ENCODE results near the gene ATP5F1B. TPM values are rescaled to one million over a fixed set of nuclear protein-coding genes. Genes with fewer than 3 reads are reported as not detected.

Gene ATP5F1B
- total RNA-seq, 4 donors from 2014 or later, result 442 to 1,000 (median 608) TPM

- intact Hi-C loops (cut with DNase I; ENCODE audit: low total_unique reads), result loop anchor here (2.0 to 10.0 kb wide), 2 partner anchors 89 to 115 kb away; partner anchors contain the start of genes NACA and RBMS2
- peak; percentile 93 for DNase-seq
- no peaks in the 10 kb centered on the region for H3K27me3 ChIP-seq
- TF ChIP-seq POLR2A (IDR thresholded peaks at IDR 0.05) (peak; percentile 95), POLR2AphosphoS5 (IDR thresholded peaks at IDR 0.05) (peak; percentile 95 to 98 (median 98)), EP300 (IDR thresholded peaks at IDR 0.05; ENCODE audit: low read depth) (no peak)
- TF ChIP-seq, protein P1, sequence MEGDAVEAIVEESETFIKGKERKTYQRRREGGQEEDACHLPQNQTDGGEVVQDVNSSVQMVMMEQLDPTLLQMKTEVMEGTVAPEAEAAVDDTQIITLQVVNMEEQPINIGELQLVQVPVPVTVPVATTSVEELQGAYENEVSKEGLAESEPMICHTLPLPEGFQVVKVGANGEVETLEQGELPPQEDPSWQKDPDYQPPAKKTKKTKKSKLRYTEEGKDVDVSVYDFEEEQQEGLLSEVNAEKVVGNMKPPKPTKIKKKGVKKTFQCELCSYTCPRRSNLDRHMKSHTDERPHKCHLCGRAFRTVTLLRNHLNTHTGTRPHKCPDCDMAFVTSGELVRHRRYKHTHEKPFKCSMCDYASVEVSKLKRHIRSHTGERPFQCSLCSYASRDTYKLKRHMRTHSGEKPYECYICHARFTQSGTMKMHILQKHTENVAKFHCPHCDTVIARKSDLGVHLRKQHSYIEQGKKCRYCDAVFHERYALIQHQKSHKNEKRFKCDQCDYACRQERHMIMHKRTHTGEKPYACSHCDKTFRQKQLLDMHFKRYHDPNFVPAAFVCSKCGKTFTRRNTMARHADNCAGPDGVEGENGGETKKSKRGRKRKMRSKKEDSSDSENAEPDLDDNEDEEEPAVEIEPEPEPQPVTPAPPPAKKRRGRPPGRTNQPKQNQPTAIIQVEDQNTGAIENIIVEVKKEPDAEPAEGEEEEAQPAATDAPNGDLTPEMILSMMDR (IDR thresholded peaks at IDR 0.05), result no peak
- peak overlapping the region; percentile 56 to 96 (median 81) for H3K4me3 ChIP-seq
- H3K27ac ChIP-seq, result peak overlapping the region; percentile 95 to 99 (median 96)
- in situ Hi-C loops (cut with MboI; ENCODE audit: low pct_ligation_motif_present in 1 of 4, low pct_unique_long_range_greater_than_20kb in 1 of 4, low sequenced_read_pairs in 3 of 4), result no loop called here
- H3K4me1 ChIP-seq, result peaks cover 32 to 59% (median 45%) of the 10 kb centered on the region in 4 donors
- H3K36me3 ChIP-seq, result peaks cover 0 to 36% (median 19%) of the 10 kb centered on the region in 4 donors
- WGBS, 2 donors (ENCODE audit: low coverage in 1 of 2), result 0% methylated on average over 8 to 20 of the region's 20 CpGs
- H3K9me3 ChIP-seq, result no peaks in the 10 kb centered on the region
Observed at GRCh38 chr12:56635806-56636674, 9.7 kb downstream of the ATP5F1B start.

DNA sequence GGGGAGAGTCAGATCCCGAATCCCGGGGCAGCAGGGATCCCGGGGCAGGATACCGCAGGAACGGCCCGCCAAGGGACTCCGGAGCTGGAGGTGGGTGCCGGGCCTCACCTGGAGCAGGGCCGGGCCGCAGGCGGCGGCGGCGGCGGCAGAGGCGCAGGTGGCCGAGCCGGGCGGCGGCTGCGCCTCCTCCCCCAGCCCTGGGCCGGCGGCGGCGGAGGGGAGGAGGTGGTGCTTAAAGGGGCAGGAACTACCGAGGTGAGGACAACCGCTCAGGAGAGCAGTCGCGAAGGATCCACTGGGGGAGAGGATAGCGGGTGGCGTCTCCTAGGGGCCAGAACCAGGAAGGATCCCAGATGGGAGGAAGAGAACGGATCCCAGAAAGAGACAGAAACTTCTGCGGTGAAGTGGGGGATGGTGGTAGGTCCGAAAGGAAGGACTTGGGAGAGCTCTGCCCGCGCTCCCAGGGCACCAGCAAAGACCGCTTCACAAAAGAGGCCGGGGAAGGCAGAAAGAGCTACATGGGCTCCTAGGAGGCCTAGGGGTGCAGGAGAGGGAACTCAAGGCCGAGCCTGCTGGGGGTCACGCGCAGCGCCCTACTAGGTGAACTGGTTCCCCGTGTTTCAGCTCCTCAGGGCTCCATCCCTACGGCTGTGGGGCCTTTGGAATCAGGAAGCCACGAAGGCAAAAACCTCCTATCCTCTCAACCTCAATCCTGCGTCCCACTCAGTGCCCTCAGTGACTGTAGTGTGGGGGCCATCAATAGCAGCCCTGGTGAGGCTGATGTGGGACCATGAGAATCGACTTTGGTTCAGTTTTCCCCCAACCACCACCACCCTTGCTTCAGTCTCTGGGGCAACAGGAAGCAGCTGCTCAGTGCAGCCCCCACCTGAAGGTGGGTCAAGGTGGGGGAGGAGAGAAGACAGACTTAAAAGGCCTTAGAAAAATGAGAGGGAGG, 10.7 kb downstream of the ATP5F1B start:
- Histone ChIP-seq H3K27ac (peak overlapping the region; percentile 95 to 99 (median 96)), H3K4me1 (peaks cover 38 to 67% (median 53%) of the 10 kb centered on the region in 4 donors), H3K27me3 (no peaks in the 10 kb centered on the region), H3K4me3 (peak overlapping the region; percentile 76 to 96 (median 87)), H3K9me3 (no peaks in the 10 kb centered on the region), H3K36me3 (peaks cover 0 to 27% (median 14%) of the 10 kb centered on the region in 4 donors)
- peak; percentile 91 for DNase-seq
- intact Hi-C loops (cut with DNase I; ENCODE audit: low total_unique reads) (loop anchor here (2.0 to 10.0 kb wide), 2 partner anchors 90 to 114 kb away; partner anchors contain the start of genes NACA and RBMS2), in situ Hi-C loops (cut with MboI; ENCODE audit: low pct_ligation_motif_present in 1 of 4, low pct_unique_long_range_greater_than_20kb in 1 of 4, low sequenced_read_pairs in 3 of 4) (no loop called here)
- TF ChIP-seq, protein P1 (IDR thresholded peaks at IDR 0.05), result peak; percentile 14 to 66 (median 47)
- TF ChIP-seq EP300 (IDR thresholded peaks at IDR 0.05; ENCODE audit: low read depth) (no peak), POLR2A (IDR thresholded peaks at IDR 0.05) (peak; percentile 90), POLR2AphosphoS5 (IDR thresholded peaks at IDR 0.05) (peak; percentile 84 to 95 (median 94))
- WGBS, 2 donors (ENCODE audit: low coverage in 1 of 2), result 0 to 1% methylated on average over 3 to 32 of the region's 47 CpGs

DNA sequence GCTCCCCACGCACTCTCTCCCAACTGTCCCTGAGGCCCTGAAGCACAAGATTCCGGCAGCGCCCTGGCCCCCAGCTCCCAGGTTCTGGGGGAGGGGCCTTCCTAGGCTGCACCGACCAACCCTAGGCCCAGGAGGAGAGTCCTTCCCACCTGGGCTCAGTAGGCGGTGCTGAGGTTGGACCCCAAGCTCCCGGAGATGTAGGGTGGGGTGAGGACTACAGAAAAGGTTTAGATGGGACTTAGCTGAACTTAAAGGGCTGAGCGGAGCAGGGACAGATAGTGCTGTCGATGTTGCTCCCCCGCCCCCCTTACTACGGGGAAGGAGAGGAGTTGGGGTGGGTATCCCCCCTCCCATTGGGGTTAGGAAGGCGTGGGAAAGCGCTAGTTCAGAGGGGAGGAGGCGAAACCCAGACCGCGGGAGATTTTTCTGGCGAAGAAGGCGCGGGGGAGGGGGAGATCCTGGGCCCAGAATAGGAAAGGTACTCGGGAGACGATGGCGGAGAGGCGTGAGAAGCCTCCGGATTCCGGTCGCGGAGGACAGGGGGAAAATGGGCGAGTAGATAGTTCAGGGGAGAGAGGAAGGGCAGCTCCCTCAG, 11.4 kb downstream of the ATP5F1B start:
- in situ Hi-C loops (cut with MboI; ENCODE audit: low pct_ligation_motif_present in 1 of 4, low pct_unique_long_range_greater_than_20kb in 1 of 4, low sequenced_read_pairs in 3 of 4), result no loop called here
- peaks cover 38 to 67% (median 53%) of the 10 kb centered on the region in 4 donors for H3K4me1 ChIP-seq
- H3K36me3 ChIP-seq, result peaks cover 0 to 19% (median 10%) of the 10 kb centered on the region in 4 donors
- H3K4me3 ChIP-seq, result peak overlapping the region; percentile 76 to 96 (median 87)
- peak overlapping the region; percentile 95 to 99 (median 96) for H3K27ac ChIP-seq
- peak; percentile 77 for DNase-seq
- intact Hi-C loops (cut with DNase I; ENCODE audit: low total_unique reads), result loop anchor here (2.0 to 10.0 kb wide), 2 partner anchors 90 to 114 kb away; partner anchors contain the start of genes NACA and RBMS2
- TF ChIP-seq POLR2AphosphoS5 (IDR thresholded peaks at IDR 0.05), result peak; percentile 35 to 66 (median 61)
- TF ChIP-seq EP300 (IDR thresholded peaks at IDR 0.05; ENCODE audit: low read depth), result no peak
- TF ChIP-seq POLR2A (IDR thresholded peaks at IDR 0.05), result peak; percentile 44
- TF ChIP-seq, protein P1 (IDR thresholded peaks at IDR 0.05), result no peak
- WGBS, 2 donors (ENCODE audit: low coverage in 1 of 2), result 0 to 2% methylated on average over 10 to 27 of the region's 27 CpGs
- no peaks in the 10 kb centered on the region for H3K9me3 ChIP-seq
- H3K27me3 ChIP-seq, result no peaks in the 10 kb centered on the region

Data from transverse colon (tissue), 4 donors.